SK-N-SH treated with all-trans-retinoic acid at 6 μM for 48 hours (cell line): ENCODE measurements around the gene PRDM5.

Experiments
- CSDC2 ChIP-seq: fragments of 250-450 bp; sonication (Bioruptor Pico); IDR thresholded peaks from 2 replicates; pipeline ENCODE4 v1.5.0; 2020; ENCODE audit warnings: mild to moderate bottlenecking, moderate library complexity
- ISL1 ChIP-seq: fragments of 250-450 bp; sonication (Bioruptor Pico); IDR thresholded peaks from 2 replicates; pipeline ENCODE4 v2.1.2; 2022; ENCODE audit warnings: mild to moderate bottlenecking, moderate library complexity
- OSR1 ChIP-seq: fragments of 250-450 bp; sonication (Bioruptor Pico); IDR thresholded peaks from 2 replicates; pipeline ENCODE4 v1.8.0; 2022; ENCODE audit warnings: moderate library complexity, mild to moderate bottlenecking, inconsistent platforms
- SNAI2 ChIP-seq: fragments of 250-450 bp; sonication (Bioruptor Pico); IDR thresholded peaks from 2 replicates; pipeline ENCODE4 v1.5.0; 2020; ENCODE audit warnings: mild to moderate bottlenecking, moderate library complexity
- TCF4 ChIP-seq: fragments of 250-450 bp; sonication (Bioruptor Pico); IDR thresholded peaks from 2 replicates; pipeline ENCODE4 v1.8.0; 2021; ENCODE audit warnings: mild to moderate bottlenecking, moderate library complexity, borderline replicate concordance
- TOX ChIP-seq: fragments of 250-450 bp; sonication (Bioruptor Pico); IDR thresholded peaks from 2 replicates; pipeline ENCODE4 v1.8.0; 2021; ENCODE audit warnings: mild to moderate bottlenecking, moderate library complexity, borderline replicate concordance
- ZFP3 ChIP-seq: fragments of 250-450 bp; sonication (Bioruptor Pico); IDR thresholded peaks from 2 replicates; pipeline ENCODE4 v1.5.0; 2020; ENCODE audit warnings: mild to moderate bottlenecking, moderate library complexity
- ZNF8 ChIP-seq: fragments of 450-650 bp; formaldehyde crosslinking; IDR thresholded peaks from 2 replicates; pipeline ENCODE4 v1.5.0; 2020; ENCODE audit warnings: mild to moderate bottlenecking, moderate library complexity
- TF ChIP-seq, protein P1 (sequence below): fragments of 250-450 bp; sonication (Bioruptor Pico); IDR thresholded peaks from 2 replicates; pipeline ENCODE4 v1.8.0; 2020; ENCODE audit warnings: mild to moderate bottlenecking, moderate library complexity, borderline replicate concordance
- TF ChIP-seq, protein P2 (sequence below): fragments of 250-450 bp; sonication (Bioruptor Pico); IDR thresholded peaks from 2 replicates; pipeline ENCODE4 v1.8.0; 2021; ENCODE audit warnings: low read depth, mild to moderate bottlenecking, moderate library complexity, borderline replicate concordance

DNA sequence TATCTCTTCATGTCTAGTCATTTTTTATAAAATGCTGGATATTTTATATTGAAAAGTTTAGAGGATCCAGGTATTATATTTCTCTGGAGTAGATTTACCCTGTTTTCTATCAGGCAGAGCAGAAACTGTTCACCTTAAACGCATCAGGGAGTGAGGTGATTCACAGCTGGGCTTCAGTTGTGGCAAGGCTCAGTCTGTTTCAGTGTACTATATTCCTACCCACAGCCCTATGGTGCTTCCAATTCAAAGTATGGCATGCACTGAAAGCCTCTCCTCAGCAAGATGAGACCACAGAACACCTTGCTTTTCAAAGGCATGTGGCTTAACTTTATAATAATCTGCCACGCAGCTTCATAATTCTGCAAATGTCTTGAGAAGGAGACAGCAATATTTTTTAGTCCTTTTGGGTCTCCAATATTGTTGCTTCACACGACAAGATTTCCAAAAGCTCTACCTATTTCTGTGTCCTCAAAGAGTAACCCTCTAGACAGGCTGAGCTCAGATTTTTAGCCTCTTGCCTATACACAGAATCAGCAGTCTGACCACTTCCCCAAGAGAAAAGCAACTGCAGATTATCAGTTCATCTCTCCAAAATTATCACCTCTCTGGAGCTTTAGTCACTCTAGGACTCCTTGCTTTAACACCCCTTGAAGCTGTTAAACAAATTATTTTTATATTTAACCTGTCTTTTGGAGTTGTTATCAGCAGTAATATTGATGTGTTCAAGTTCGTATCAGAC, 24.4 kb downstream of the PRDM5 start:
- TF ChIP-seq, protein P1, sequence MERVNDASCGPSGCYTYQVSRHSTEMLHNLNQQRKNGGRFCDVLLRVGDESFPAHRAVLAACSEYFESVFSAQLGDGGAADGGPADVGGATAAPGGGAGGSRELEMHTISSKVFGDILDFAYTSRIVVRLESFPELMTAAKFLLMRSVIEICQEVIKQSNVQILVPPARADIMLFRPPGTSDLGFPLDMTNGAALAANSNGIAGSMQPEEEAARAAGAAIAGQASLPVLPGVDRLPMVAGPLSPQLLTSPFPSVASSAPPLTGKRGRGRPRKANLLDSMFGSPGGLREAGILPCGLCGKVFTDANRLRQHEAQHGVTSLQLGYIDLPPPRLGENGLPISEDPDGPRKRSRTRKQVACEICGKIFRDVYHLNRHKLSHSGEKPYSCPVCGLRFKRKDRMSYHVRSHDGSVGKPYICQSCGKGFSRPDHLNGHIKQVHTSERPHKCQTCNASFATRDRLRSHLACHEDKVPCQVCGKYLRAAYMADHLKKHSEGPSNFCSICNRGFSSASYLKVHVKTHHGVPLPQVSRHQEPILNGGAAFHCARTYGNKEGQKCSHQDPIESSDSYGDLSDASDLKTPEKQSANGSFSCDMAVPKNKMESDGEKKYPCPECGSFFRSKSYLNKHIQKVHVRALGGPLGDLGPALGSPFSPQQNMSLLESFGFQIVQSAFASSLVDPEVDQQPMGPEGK (CRISPR knock-in tag), result no peak
- no peak for TF ChIP-seq OSR1
- no peak for TF ChIP-seq SNAI2 (CRISPR knock-in tag)
- TF ChIP-seq, protein P2, sequence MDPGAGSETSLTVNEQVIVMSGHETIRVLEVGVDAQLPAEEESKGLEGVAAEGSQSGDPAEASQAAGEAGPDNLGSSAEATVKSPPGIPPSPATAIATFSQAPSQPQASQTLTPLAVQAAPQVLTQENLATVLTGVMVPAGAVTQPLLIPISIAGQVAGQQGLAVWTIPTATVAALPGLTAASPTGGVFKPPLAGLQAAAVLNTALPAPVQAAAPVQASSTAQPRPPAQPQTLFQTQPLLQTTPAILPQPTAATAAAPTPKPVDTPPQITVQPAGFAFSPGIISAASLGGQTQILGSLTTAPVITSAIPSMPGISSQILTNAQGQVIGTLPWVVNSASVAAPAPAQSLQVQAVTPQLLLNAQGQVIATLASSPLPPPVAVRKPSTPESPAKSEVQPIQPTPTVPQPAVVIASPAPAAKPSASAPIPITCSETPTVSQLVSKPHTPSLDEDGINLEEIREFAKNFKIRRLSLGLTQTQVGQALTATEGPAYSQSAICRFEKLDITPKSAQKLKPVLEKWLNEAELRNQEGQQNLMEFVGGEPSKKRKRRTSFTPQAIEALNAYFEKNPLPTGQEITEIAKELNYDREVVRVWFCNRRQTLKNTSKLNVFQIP (CRISPR knock-in tag), result no peak
- no peak for TF ChIP-seq TOX
- no peak for TF ChIP-seq ZFP3 (CRISPR knock-in tag)
- no peak for TF ChIP-seq TCF4
- TF ChIP-seq CSDC2 (CRISPR knock-in tag), result no peak
- TF ChIP-seq ZNF8 (CRISPR knock-in tag), result no peak
- no peak for TF ChIP-seq ISL1 (CRISPR knock-in tag)
